MCF 10A (cell line): ENCODE results near the gene MT1A. TPM values are rescaled to one million over a fixed set of nuclear protein-coding genes. Genes with fewer than 3 reads are reported as not detected.
A peak's percentile ranks its signal among the peaks of the same experiment; 100 is the strongest.

Experiments used
- BruUV-seq: library from RNA; stranded (reverse); fragments of 400-500 nt; replicated peaks from 2 replicates; lab custom pipeline; 2021; lab: Mats Ljungman, UMichigan
- CTCF ChIA-PET: fragments of 300-600 bp; sonication (Branson Sonifier 250); formaldehyde crosslinking; extraction: SDS; loops from one replicate; lab custom pipeline; 2021; ENCODE audit warnings: antibody characterized with exemption, inconsistent platforms; lab: Yijun Ruan, JAX
- POLR2A ChIA-PET: fragments of 300-600, 350-650 bp; sonication (Branson Sonifier 250); formaldehyde crosslinking; extraction: SDS; loops from one replicate; lab custom pipeline; 2020; ENCODE audit warnings: antibody characterized with exemption, inconsistent platforms; lab: Yijun Ruan, JAX
- DNase-seq: peaks from one replicate; pipeline ENCODE4 v3.0.0-alpha.2; 2018; ENCODE audit not compliant: unreplicated experiment
- H3K27ac Mint-ChIP-seq: one replicate; pipeline ENCODE4 v1.8.0; 2022; ENCODE audit warnings: mild to moderate bottlenecking, low read depth, mixed read lengths; ENCODE audit not compliant: unreplicated experiment
- H3K27me3 Mint-ChIP-seq: one replicate; pipeline ENCODE4 v1.8.0; 2022; ENCODE audit warnings: mixed read lengths; ENCODE audit not compliant: insufficient read depth, unreplicated experiment
- H3K36me3 Mint-ChIP-seq: one replicate; pipeline ENCODE4 v1.8.0; 2022; ENCODE audit warnings: mild to moderate bottlenecking, moderate library complexity, mixed read lengths; ENCODE audit not compliant: insufficient read depth, unreplicated experiment
- H3K4me1 Mint-ChIP-seq: one replicate; pipeline ENCODE4 v1.8.0; 2022; ENCODE audit warnings: mixed read lengths; ENCODE audit not compliant: insufficient read depth, unreplicated experiment
- H3K4me3 Mint-ChIP-seq: one replicate; pipeline ENCODE4 v1.8.0; 2022; ENCODE audit warnings: mild to moderate bottlenecking, moderate library complexity, mixed read lengths; ENCODE audit not compliant: unreplicated experiment
- H3K9me3 Mint-ChIP-seq: one replicate; pipeline ENCODE4 v1.8.0; 2022; ENCODE audit warnings: mixed read lengths; ENCODE audit not compliant: unreplicated experiment
- intact Hi-C: fragments of 100-400 bp; cut with micrococcal nuclease; formaldehyde crosslinking; loops from 2 replicates; pipeline ENCODE4 v1.14.1; 2022
- total RNA-seq: library from RNA; stranded (reverse); gene quantifications from 2 replicates; pipeline ENCODE4 v1.2.3, GENCODE V29; 2022
- TF ChIP-seq, protein P1 (sequence below): fragments of 200-600 bp; IDR thresholded peaks from one replicate; pipeline ENCODE4 v1.8.0; 2022; ENCODE audit warnings: antibody characterized with exemption, mild to moderate bottlenecking; ENCODE audit not compliant: unreplicated experiment

Gene MT1A
- total RNA-seq, 1 experiment from 2014 or later = not detected

DNA sequence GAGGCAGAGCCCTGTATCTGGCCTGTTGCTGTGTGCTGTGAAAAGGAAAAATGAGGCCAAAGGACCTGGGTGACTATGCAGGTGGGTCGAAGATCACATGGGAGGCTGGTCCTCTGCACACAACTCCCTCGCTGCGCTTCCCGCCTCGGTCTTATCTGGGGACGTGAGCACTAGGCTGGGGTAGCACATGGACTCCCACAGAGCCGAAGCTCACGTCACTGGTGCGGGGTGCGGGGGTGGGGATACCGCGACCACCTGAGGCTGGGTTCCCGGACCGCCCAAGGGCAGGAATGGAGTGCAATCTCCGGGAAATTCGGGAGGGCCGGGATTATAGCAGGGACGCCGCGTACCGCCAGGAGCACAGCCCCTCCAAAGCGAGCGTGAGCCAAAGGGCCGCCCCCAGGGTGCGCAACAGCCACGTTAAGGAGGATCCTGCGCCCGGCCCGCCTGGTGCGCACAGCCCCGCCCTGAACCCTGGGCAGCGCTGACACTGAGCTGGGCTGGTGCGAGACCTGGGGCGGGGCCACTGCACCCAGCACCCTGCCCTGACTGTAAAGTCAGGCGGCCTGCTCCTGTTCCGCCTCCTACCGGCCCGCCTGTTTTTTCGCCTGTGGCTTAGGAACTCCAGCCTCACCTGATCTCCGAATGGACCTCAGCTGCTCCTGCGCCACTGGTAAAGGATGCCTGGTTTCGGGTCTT lies 4.8 kb downstream of the MT1A start:
- no peaks in the 10 kb centered on the region for H3K9me3 Mint-ChIP-seq
- peak; percentile 86 for DNase-seq
- H3K4me1 Mint-ChIP-seq = peaks cover 3% of the 10 kb centered on the region
- no peaks in the 10 kb centered on the region for H3K27me3 Mint-ChIP-seq
- intact Hi-C loops = loop anchor here (1.0 to 5.0 kb wide), 3 partner anchors 36 to 131 kb away; partner anchors contain the start of gene MT2A
- ChIA-PET POLR2A (interaction anchor here (0.5 to 2.8 kb wide), 12 partner anchors 12 to 801 kb away, joined by 3 to 27 read pairs (median 4); partner anchors contain the start of genes MT1E, MT1F, MT1X and MT2A), CTCF (interaction anchor here (0.6 to 1.8 kb wide), 12 partner anchors 9 to 150 kb away, joined by 3 to 5 read pairs (median 4); partner anchors contain the start of genes MT1E and MT3)
- no peaks in the 10 kb centered on the region for H3K36me3 Mint-ChIP-seq
- peak overlapping the region; percentile 25 for H3K4me3 Mint-ChIP-seq
- H3K27ac Mint-ChIP-seq = no peak overlapping the region
- TF ChIP-seq, protein P1, sequence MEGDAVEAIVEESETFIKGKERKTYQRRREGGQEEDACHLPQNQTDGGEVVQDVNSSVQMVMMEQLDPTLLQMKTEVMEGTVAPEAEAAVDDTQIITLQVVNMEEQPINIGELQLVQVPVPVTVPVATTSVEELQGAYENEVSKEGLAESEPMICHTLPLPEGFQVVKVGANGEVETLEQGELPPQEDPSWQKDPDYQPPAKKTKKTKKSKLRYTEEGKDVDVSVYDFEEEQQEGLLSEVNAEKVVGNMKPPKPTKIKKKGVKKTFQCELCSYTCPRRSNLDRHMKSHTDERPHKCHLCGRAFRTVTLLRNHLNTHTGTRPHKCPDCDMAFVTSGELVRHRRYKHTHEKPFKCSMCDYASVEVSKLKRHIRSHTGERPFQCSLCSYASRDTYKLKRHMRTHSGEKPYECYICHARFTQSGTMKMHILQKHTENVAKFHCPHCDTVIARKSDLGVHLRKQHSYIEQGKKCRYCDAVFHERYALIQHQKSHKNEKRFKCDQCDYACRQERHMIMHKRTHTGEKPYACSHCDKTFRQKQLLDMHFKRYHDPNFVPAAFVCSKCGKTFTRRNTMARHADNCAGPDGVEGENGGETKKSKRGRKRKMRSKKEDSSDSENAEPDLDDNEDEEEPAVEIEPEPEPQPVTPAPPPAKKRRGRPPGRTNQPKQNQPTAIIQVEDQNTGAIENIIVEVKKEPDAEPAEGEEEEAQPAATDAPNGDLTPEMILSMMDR = peak; percentile 62
- BruUV-seq = no TSS peak

DNA sequence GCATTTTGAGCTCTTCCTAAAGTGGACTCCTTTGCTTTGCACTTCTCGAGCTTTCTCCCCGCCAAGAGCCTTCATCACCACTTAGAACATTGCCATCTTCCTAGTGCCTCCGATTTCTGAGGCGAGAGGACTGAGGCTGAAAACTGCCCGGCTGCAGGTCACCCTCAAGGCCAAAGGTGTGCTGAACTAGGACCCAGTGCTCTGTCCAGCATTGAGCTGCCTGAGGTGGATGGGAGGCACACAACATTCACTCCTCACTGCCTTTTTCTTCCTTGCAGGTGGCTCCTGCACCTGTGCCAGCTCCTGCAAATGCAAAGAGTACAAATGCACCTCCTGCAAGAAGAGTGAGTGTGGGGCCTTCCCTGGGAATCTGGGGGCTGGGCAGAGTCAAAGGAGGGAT lies 5.4 kb downstream of the MT1A start:
- no TSS peak for BruUV-seq
- intact Hi-C loops = loop anchor here (1.0 to 5.0 kb wide), 3 partner anchors 37 to 132 kb away; partner anchors contain the start of gene MT2A
- CTCF ChIA-PET = interaction anchor here (0.6 to 1.8 kb wide), 12 partner anchors 9 to 151 kb away, joined by 3 to 7 read pairs (median 4); partner anchors contain the start of genes MT1E and MT3
- Mint-ChIP-seq H3K4me3 (peak overlapping the region; percentile 25), H3K36me3 (no peaks in the 10 kb centered on the region), H3K27me3 (no peaks in the 10 kb centered on the region), H3K9me3 (no peaks in the 10 kb centered on the region), H3K27ac (no peak overlapping the region), H3K4me1 (peaks cover 3% of the 10 kb centered on the region)
- POLR2A ChIA-PET = interaction anchor here (0.5 to 2.8 kb wide), 12 partner anchors 13 to 801 kb away, joined by 3 to 27 read pairs (median 4); partner anchors contain the start of genes MT1E, MT1F, MT1X and MT2A
- no peak for DNase-seq
- TF ChIP-seq, protein P1 = no peak

DNA sequence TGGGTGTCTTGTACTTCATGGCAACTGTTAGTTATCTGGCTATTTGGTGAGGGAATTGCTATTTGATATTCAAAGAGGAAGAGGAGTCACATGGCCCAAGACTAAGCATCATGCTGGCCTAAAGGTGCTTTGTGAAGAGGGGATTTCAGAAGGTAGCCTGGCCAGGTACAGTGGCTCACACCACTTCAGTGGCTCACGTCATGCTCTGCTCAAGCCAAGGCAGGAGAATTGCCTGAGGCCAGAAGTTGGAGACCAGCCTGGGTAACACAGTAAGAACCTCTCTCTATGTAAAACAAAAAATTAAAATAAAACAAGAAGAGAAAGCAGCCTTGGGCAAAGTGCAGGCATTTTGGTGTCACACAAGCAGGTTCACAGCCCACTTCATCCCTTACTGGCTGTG lies 6.8 kb downstream of the MT1A start:
- Mint-ChIP-seq H3K4me1 (peaks cover 3% of the 10 kb centered on the region), H3K27ac (no peak overlapping the region), H3K9me3 (no peaks in the 10 kb centered on the region), H3K27me3 (no peaks in the 10 kb centered on the region), H3K4me3 (no peak overlapping the region), H3K36me3 (no peaks in the 10 kb centered on the region)
- BruUV-seq = no TSS peak
- ChIA-PET CTCF (interaction anchor here (0.7 kb wide), 1 partner anchor 132 kb away, joined by 4 read pairs; no protein-coding TSS in a partner anchor), POLR2A (interaction anchor here (1.3 to 2.5 kb wide), 4 partner anchors 17 to 39 kb away, joined by 3 to 9 read pairs (median 4); partner anchors contain the start of gene MT1E)
- DNase-seq = no peak
- intact Hi-C loops = no loop called here
- TF ChIP-seq, protein P1 = no peak

DNA sequence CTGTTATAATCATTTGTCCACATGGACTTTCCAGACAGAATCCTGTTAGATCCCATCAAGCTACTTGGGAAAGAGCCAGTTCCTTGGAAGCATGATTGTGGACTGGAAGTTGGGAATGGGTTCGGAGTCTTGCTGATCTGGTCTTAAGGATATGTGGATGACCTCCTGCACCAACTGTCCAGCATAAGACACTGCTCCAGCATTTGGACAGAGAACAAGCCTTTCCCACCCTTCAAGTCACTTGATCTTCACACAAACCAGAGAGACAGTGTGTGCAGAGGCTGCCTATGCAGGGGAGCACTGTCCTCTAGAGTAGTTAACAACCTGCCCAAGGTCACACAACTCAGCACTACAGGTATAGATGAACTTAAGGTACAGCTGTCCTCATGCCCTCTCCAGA lies 7.4 kb downstream of the MT1A start:
- DNase-seq = no peak
- H3K9me3 Mint-ChIP-seq = no peaks in the 10 kb centered on the region
- H3K4me1 Mint-ChIP-seq = peaks cover 3% of the 10 kb centered on the region
- no peaks in the 10 kb centered on the region for H3K27me3 Mint-ChIP-seq
- BruUV-seq = no TSS peak
- POLR2A ChIA-PET = interaction anchor here (1.3 to 2.5 kb wide), 3 partner anchors 20 to 39 kb away, joined by 3 to 9 read pairs (median 4); partner anchors contain the start of gene MT1E
- no peak overlapping the region for H3K4me3 Mint-ChIP-seq
- CTCF ChIA-PET = interaction anchor here (0.6 to 0.7 kb wide), 2 partner anchors 55 to 132 kb away, joined by 3 to 4 read pairs; no protein-coding TSS in a partner anchor
- H3K36me3 Mint-ChIP-seq = no peaks in the 10 kb centered on the region
- intact Hi-C loops = no loop called here
- TF ChIP-seq, protein P1 = no peak
- H3K27ac Mint-ChIP-seq = no peak overlapping the region
